Astrocyte (in vitro differentiated cells and primary cell): Measurements from ENCODE around the gene ZMIZ1.

Source experiments
- EZH2 ChIP-seq: IDR thresholded peaks from 2 replicates; pipeline ENCODE4 v1.6.1; 2012; ENCODE audit warnings: mild to moderate bottlenecking, low read length, inconsistent platforms; ENCODE audit not compliant: insufficient read depth
- TF ChIP-seq, protein P1 (sequence below): IDR thresholded peaks from 2 replicates; pipeline ENCODE4 v1.5.1; 2011; ENCODE audit warnings: low read depth, mild to moderate bottlenecking, inconsistent platforms, low read length, moderate library complexity; ENCODE audit not compliant: insufficient read depth

DNA sequence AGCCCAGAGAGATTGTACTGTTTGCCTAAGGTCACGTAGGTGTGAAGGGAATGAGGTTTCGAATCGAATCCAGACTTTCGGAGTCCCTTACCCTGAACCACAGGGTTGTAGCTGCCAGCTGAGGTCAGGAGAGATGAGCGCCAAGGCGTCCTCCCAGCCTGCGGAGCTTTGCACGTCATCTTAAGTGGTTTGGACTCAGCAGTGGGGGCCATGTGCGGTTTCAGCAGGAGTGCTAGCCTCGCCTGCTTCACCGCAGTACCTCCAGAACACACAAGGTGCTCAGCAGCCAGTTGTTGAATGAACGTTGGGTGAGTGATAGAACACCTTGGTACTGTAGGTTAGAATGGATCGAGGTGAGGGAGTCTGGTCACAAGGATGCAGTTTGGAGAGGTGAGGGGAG lies 203.6 kb downstream of the ZMIZ1 start:
- TF ChIP-seq EZH2: no peak
- TF ChIP-seq, protein P1, sequence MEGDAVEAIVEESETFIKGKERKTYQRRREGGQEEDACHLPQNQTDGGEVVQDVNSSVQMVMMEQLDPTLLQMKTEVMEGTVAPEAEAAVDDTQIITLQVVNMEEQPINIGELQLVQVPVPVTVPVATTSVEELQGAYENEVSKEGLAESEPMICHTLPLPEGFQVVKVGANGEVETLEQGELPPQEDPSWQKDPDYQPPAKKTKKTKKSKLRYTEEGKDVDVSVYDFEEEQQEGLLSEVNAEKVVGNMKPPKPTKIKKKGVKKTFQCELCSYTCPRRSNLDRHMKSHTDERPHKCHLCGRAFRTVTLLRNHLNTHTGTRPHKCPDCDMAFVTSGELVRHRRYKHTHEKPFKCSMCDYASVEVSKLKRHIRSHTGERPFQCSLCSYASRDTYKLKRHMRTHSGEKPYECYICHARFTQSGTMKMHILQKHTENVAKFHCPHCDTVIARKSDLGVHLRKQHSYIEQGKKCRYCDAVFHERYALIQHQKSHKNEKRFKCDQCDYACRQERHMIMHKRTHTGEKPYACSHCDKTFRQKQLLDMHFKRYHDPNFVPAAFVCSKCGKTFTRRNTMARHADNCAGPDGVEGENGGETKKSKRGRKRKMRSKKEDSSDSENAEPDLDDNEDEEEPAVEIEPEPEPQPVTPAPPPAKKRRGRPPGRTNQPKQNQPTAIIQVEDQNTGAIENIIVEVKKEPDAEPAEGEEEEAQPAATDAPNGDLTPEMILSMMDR: no peak
